HG02943 (cell line): ENCODE results near the gene ARHGAP27.
"Not testable (repeated sequence)": the region's sequence is repeated elsewhere in the genome, so short reads cannot be mapped to it uniquely, and the experiment has no call there.

Source experiments
- ATAC-seq: cut with Tn5 transposase; IDR thresholded peaks from one replicate; pipeline ENCODE4 v1.9.1; 2021; ENCODE audit warnings: mild to moderate bottlenecking, low read depth, moderate library complexity; ENCODE audit not compliant: unreplicated experiment

Gene ARHGAP27

DNA sequence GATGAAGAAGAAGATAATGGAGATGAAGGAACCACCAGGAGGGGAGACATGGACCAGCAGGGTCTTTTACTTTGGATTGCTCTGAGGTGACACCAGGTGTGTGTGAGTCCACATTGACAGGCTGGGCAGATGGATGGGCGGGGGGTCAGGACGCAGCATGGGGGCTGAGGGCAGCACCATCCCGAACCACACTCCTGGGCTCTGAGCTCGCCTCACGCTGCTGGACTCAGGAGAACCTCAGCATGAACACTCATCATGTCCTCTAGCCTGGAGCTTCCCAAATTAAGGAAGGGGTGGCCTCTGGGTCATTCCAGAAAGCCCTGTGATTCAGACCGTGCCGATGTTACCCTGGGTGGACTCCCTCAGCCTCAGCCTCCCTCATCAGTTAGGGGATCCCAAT, 65.5 kb downstream of the ARHGAP27 start:
- ATAC-seq: no peak

DNA sequence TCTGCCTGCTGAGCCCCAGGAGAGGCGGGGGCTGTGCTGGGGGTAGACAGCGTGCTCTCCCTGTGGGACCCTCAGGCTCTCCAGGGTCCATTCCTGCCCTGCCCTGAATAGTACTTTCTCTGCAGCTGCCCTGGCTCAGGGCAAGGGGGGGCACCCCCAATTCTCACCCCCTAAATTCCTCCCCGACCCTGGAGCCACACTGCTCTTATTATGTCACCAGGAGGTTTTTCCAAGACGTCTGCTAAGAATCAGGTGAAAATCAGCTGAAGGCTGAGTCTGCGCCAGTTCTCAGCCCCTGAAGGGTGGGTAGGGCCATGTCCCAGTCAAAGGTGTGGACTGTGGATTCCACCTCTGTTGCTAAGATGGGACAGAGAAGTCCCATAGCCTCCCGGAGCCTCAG, 66.0 kb downstream of the ARHGAP27 start:
- no peak for ATAC-seq

DNA sequence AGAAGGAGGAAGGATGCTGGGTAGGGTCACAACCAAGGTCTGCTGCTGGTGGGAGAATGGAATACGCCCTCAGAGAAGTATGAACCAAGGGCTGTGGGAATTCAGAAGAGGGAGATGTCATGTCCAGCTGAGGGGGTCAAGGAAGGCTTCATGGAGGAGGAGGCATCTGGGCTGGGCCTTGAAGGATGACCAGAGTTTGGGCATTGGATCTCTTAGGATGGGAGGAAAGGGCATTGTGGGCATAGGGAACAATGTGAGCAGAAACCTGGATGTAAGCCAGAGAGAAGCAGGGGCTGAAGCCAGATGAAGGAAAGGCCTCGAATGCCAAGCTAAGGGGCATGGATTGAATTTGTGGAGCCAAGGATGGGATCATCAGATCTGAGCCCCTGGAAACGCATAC, 66.6 kb downstream of the ARHGAP27 start:
- no peak for ATAC-seq

DNA sequence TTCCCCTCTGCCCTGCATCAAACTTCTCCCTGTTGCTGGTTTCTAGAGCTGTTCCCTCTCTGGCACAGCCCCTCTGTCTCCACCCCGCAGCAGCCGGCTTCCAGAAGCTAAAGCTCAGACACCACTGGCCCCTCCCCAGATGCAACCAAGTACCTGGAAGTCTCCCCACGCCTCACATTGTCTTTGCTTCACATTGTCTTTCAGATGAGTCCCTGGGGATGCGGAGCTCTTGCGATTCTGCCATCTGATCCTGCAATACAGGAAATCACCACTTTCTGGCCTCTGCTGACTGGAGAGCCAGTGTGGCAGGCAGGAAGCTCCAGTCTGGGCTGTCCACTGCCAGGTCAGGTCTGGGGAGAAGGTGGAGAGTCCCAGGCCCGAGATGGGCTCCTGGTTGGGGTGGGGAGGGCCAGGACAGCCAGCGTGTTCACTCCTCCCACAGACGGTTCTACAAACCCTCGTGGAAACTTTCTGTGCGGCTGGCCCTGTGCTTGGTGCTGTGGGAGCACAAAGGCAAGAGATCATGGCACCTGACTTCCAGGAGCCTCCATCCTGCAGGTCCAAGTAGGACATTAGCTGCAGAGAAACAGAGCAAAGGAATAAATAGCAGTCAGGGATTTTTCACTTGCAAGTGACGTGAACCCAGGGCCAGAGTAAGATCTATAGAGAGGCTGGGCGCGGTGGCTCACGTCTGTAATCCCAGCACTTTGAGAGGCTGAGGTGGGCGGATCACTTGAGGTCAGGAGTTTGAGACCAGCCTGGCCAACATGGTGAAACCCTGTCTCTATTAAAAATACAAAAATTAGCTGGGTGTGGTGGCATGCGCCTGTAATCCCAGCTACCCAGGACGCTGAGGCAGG, 67.9 kb downstream of the ARHGAP27 start:
- no peak for ATAC-seq

DNA sequence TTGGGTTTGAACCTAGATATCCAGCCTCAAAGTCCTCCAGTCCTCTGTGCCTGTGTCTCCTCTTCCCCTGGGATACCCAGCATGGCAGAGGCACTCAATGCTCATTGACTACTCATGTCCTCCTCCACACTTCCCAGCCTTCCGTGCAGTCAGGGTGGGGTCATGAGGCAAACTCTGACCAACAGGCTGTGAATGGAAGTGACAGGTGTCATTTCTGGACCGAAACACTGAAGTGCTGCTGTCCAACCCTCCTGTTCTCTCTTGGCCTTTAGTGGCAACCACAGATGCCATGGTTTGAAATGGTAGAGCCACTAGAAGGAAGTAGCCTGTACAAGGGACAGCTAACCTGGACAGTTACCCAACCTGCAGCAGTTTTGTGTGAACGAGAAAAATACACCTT, 69.2 kb downstream of the ARHGAP27 start:
- no peak for ATAC-seq

DNA sequence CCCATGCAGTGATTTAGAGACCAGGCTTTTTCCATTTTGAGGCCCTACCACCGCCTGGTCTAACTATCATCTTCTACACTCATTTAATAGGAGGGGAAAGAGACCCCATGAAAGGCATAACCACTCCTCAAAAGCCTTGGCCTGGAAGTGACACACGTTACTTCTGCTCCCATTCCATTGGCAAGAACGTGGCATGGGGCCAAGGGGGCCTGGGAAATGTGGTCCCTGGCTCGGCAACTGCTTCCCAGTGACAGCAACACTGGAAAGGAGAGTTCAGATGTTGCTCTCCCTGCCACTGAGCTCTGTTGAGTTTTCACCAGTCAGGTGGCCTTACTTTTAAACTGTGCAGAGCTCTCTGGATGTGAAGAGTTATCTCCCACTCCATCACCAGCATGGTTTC, 70.7 kb downstream of the ARHGAP27 start:
- no peak for ATAC-seq

DNA sequence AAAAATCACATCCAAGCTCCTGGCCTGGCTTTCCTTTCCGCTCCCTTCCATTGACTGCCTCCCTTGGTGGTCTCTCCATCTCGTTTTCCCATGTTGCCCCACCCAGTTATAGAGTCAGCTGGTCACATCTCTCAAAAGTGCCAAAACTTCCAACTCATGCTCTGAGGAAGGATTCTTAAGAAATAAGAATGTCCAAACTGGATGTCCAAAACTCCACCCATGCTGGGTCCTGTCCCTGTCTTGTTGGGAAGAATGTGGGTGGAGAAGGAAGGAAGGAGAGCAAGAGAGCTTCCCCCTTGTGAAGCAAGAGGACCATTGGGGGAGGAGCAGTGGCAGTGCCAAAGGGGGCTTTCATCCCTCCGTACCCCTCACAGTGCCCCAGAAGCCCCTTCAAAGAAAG, 71.2 kb downstream of the ARHGAP27 start:
- no peak for ATAC-seq

DNA sequence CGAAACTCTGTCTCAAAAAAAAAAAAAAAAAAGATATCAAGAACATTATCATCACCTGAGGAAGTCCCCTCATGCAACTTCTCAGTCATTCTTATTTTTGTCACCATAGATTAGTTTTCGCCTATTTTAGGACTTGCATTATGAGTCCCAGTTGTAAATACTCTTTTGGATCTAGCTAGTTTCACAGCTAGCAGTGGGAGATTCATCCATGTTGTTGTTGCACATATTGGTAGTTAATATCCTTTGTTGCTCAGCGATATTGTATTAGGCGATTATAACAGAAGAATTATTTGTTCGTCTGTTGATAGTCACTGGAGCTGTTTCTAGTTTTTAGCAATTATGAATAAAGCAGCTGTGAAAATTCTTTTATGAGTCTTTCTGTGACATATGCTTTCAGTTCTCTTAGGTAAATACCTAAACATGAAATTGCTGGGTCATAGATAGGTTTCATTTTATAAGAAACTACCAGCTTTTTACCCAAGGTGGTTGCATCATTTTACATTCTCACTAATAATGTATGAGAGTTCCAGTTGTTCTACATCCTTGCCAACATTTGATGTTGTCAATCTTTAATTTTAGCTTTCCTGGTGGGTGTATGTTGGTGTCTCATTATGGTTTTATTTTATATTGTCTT, 75.2 kb downstream of the ARHGAP27 start:
- no peak for ATAC-seq

DNA sequence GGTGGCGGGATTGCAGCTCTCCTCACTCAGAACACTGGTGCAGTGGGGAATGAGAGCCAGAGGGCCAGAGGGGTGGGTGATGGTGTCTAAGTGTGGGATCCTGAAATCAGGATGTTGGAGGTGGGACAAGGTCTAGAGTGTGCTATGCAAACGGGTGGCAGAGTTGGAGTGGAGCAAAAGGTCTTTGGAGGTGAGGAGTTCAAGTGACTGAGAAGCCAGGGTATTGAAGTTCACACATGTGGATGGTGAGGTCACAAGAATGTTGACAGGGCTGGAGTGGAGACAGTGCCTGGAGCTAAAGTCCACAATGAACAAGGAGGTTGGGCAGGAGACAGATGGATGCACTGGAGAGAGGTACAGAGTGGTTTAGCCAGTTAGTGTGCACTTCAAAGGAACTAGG, 77.6 kb downstream of the ARHGAP27 start:
- ATAC-seq: no peak

DNA sequence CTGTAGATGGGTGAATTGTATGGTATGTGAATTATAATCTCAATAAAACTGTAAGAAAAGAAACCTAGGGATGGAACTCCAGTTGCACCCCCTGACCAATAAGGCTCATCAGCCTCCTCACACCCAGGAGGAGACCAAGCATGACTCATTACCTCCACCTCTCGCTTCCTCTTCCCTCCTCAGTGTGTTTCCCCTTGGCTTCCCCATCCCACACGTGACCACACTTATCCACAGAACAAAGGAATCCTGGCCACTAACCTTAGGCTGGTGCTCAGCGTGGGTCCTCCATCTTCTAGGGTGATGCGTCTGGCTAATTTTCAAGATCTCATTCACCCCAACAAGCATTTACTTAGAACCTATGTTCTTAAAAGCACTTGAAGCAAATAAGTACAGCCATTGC, 79.6 kb downstream of the ARHGAP27 start:
- ATAC-seq: no peak

DNA sequence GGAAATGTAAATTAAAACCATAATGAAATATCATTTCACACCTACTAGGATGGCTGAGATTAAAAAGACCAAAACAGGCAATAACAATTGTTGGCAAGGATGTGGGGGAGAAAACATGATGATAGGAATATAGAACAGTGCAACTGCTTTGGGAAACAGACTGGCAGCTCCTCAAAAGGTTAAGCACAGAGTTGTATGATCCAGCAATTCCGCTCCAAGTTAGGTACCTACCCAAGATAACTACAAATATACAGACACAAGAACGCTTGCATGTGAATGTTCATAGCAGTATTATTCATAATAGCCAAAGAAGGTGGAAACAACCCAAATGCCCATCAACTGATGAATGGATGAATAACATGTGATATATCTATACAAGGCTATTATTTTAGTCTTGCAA, 80.8 kb downstream of the ARHGAP27 start:
- ATAC-seq: no peak

DNA sequence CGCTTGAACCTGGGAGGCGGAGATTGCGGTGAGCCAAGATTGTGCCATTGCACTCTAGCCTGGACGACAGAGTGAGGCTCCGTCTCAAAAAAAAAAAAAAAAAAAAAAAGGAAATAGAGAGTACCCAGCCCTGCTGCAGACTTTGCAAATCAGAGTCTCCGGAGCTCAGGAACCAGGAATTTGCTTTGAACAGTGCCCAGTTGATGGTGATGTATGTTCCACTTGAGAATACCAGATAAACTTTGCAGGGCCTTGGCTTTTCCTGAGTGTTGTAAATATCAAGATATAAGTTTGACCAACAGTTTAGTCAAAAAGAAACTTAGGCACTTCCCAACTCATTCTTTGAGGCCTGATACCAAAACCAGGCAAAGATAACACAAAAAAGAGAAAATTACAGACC, 85.2 kb downstream of the ARHGAP27 start:
- no peak for ATAC-seq

DNA sequence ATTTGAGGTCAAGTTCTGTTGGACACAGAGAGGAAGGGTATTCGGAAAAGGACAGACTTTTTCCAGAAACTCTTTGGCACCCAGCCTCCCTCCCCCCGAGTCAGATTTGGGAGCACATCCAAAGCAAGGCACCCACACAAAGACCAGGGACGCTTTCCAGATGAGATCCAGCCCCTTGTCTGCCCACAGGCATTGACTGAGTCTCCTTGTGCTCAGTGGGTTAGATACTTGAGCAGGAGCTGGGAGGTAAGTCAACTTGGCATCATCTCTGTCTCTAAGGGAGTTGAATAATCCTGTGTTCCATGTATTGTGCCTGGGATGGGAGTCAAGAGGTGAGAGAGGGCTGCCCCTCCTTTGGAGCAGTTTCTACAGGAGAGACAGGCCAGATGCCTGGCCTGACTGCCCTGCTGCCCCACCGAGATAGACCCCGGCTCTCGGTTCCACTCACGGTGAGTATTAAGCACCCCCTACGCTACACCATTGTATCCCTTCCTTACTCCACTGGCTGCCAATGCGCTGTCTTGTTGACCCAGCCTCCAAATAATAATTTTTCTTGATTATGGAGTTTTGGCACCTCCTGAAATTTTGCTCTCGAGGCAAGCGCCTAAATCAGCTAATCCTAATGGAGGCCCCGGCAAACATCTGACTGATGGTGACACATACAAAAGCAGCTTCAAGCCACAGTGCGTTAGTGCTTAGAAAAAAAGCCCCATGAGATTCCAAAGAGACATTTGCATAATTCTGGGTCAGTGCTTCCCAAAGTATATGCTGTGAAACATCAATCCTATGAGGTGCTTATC, 86.3 kb downstream of the ARHGAP27 start:
- no peak for ATAC-seq

DNA sequence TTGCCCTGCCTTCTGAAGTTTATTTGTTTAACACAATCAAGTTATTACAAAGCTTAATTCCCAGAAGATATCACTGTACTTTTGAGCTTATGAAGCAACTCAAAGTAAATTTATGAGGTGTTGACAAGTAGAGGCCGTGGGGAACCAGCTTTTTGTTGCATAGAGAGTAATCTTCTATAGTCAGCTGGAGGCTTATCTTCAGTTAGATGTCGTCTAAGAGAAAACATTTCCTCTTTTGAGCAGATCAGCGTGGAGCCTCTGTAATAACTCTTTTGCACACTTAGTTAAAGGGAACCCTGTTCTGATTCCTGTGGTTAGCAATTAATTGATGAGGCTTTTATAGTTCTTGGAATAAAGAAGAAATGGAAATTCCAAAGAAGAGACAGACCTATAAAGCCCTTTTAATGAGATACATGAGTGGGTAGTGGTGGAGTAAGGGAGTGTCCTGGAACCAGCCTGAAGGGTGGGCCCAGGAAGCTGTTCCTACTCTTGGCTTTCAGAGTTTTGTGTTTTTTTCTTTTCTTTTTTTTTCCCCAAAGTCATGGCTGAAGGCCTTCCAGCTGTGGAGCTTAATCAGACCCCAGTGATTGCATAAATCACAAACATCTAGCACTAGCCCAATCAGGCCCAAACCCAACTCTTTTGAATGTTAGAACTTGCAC, 87.0 kb downstream of the ARHGAP27 start:
- no peak for ATAC-seq

DNA sequence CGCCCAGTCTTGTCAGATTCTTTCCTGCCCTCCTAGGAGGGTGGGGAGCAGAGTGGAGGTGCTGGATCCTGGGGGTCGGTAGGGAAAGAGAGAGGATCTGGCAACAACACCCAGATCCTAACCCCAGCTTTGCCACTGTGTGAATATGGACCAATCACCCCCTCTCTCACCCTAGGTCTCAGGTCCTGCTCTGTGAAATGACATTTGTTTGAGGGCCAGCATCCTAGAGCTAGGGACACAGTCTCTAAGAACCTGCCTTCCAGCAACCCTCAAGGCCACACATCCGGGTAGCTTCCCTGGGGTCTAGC, 87.5 kb downstream of the ARHGAP27 start:
- ATAC-seq: no peak

DNA sequence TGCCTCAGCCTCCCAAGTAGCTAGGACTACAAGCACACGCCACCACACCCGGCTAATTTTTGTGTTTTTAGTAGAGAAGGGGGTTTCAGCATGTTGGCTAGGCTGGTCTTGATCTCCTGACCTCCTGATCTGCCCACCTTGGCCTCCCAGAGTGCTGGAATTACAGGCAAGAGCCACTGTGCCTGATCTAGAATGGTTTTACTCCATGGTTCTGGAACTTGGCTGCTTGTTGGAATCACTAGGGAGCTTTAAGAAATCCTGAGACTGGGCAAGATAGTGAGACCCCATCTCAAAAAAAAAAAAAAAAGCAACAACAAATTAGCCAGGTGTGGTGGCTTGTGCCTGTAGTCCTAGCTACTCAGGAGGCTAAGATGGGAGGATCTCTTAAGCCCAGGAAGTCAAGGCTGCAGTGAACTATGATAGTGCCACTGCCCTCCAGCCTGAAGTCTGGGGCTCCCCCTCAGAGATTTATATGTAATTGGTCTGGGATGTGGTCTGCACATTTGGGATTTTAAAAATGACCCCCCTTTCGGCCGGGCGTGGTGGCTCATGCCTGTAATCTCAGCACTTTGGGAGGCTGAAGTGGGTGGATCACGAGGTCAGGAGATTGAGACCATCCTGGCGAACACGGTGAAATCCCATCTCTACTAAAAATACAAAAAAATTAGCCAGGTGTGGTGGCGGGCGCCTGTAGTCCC, 88.6 kb downstream of the ARHGAP27 start:
- ATAC-seq: not testable (repeated sequence)
